HEK293 (cell line): Measurements from ENCODE around the gene GNB2.
A peak's percentile ranks its signal among the peaks of the same experiment; 100 is the strongest.

Source experiments
- CTCF ChIA-PET: fragments of 350-600 bp; formaldehyde crosslinking; extraction: SDS; loops from one replicate; lab custom pipeline; 2021; ENCODE audit warnings: antibody characterized with exemption; lab: Yijun Ruan, JAX
- POLR2A ChIA-PET: fragments of 300-600 bp; formaldehyde crosslinking; extraction: SDS; loops from one replicate; lab custom pipeline; 2020; ENCODE audit warnings: antibody characterized with exemption, inconsistent platforms; lab: Yijun Ruan, JAX
- H3K27ac ChIP-seq: fragments of 200-500 bp; sonication (Bioruptor generic); 2 replicates; pipeline ENCODE4 v1.5.1; 2014; ENCODE audit warnings: low read depth, low read length, control low read depth, inconsistent platforms; ENCODE audit errors: extremely low read depth
- H3K36me3 ChIP-seq, 2 experiments: fragments of 200-500 bp in 1 of 2; sonication (Bioruptor generic) in 1 of 2; 1 replicate in 1 of 2; 2 replicates in 1 of 2; pipeline ENCODE4 v1.5.1; 2014 to 2017; ENCODE audit warnings: inconsistent platforms in 2 of 2, low read length in 2 of 2; ENCODE audit not compliant: control insufficient read depth in 2 of 2, insufficient read depth in 1 of 2
- H3K4me1 ChIP-seq: fragments of 200-500 bp; sonication (Bioruptor generic); 2 replicates; pipeline ENCODE4 v1.5.1; 2014; ENCODE audit warnings: mild to moderate bottlenecking, low read length, inconsistent platforms; ENCODE audit not compliant: control insufficient read depth, insufficient read depth
- H3K4me3 ChIP-seq: 2 replicates; pipeline ENCODE4 v1.5.1; 2011; ENCODE audit warnings: low read depth, mild to moderate bottlenecking, control low read depth, low read length, moderate library complexity
- H3K9me3 ChIP-seq: fragments of 200-500 bp; sonication (Bioruptor generic); 2 replicates; pipeline ENCODE4 v1.5.1; 2014; ENCODE audit warnings: low read depth, low read length, inconsistent platforms; ENCODE audit not compliant: control insufficient read depth, insufficient read depth
- EGR2 ChIP-seq: fragments of 450-650 bp; formaldehyde crosslinking; IDR thresholded peaks from 2 replicates; pipeline ENCODE4 v1.5.1; 2016; ENCODE audit warnings: low read depth, missing biosample characterization, missing genetic modification characterization
- KLF10 ChIP-seq: fragments of 450-650 bp; IDR thresholded peaks from 2 replicates; pipeline ENCODE4 v1.5.1; 2018; ENCODE audit warnings: missing biosample characterization, mild to moderate bottlenecking, missing genetic modification characterization
- KLF9 ChIP-seq: fragments of 450-650 bp; formaldehyde crosslinking; IDR thresholded peaks from 2 replicates; pipeline ENCODE4 v1.5.1; 2016; ENCODE audit warnings: missing biosample characterization, missing genetic modification characterization, low read depth
- ZBTB10 ChIP-seq: fragments of 450-650 bp; formaldehyde crosslinking; IDR thresholded peaks from 2 replicates; pipeline ENCODE4 v1.5.1; 2016; ENCODE audit warnings: missing biosample characterization, missing genetic modification characterization
- ZIC2 ChIP-seq: fragments of 450-650 bp; formaldehyde crosslinking; IDR thresholded peaks from 2 replicates; pipeline ENCODE4 v1.5.1; 2016; ENCODE audit warnings: missing biosample characterization, missing genetic modification characterization
- ZNF416 ChIP-seq: fragments of 450-650 bp; formaldehyde crosslinking; IDR thresholded peaks from 2 replicates; pipeline ENCODE4 v1.5.1; 2016; ENCODE audit warnings: missing biosample characterization, missing genetic modification characterization
- ZNF600 ChIP-seq: fragments of 450-650 bp; formaldehyde crosslinking; IDR thresholded peaks from 2 replicates; pipeline ENCODE4 v1.5.1; 2016; ENCODE audit warnings: missing biosample characterization, missing genetic modification characterization
- TF ChIP-seq, protein P1 (sequence below): fragments of 450-650 bp; formaldehyde crosslinking; IDR thresholded peaks from 2 replicates; pipeline ENCODE4 v1.5.1; 2016; ENCODE audit warnings: missing biosample characterization, missing genetic modification characterization
- TF ChIP-seq, protein P2 (sequence below): fragments of 450-650 bp; formaldehyde crosslinking; IDR thresholded peaks from 2 replicates; pipeline ENCODE4 v1.5.1; 2016; ENCODE audit warnings: missing biosample characterization, missing genetic modification characterization

GNB2 gene

GRCh38 chr7:100682228-100682741, 8.7 kb downstream of the GNB2 start (continued):
- TF ChIP-seq, protein P1, sequence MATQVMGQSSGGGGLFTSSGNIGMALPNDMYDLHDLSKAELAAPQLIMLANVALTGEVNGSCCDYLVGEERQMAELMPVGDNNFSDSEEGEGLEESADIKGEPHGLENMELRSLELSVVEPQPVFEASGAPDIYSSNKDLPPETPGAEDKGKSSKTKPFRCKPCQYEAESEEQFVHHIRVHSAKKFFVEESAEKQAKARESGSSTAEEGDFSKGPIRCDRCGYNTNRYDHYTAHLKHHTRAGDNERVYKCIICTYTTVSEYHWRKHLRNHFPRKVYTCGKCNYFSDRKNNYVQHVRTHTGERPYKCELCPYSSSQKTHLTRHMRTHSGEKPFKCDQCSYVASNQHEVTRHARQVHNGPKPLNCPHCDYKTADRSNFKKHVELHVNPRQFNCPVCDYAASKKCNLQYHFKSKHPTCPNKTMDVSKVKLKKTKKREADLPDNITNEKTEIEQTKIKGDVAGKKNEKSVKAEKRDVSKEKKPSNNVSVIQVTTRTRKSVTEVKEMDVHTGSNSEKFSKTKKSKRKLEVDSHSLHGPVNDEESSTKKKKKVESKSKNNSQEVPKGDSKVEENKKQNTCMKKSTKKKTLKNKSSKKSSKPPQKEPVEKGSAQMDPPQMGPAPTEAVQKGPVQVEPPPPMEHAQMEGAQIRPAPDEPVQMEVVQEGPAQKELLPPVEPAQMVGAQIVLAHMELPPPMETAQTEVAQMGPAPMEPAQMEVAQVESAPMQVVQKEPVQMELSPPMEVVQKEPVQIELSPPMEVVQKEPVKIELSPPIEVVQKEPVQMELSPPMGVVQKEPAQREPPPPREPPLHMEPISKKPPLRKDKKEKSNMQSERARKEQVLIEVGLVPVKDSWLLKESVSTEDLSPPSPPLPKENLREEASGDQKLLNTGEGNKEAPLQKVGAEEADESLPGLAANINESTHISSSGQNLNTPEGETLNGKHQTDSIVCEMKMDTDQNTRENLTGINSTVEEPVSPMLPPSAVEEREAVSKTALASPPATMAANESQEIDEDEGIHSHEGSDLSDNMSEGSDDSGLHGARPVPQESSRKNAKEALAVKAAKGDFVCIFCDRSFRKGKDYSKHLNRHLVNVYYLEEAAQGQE (tag by site-specific recombination) = no peak
- peak; percentile 55 for TF ChIP-seq EGR2
- no peak for TF ChIP-seq ZNF416 (tag by site-specific recombination)
- TF ChIP-seq ZIC2 (tag by site-specific recombination) = peak; percentile 55
- TF ChIP-seq KLF9 = peak; percentile 76
- peak; percentile 38; the same call in 1 of the 2 replicates for TF ChIP-seq ZBTB10 (tag by site-specific recombination)

DNA sequence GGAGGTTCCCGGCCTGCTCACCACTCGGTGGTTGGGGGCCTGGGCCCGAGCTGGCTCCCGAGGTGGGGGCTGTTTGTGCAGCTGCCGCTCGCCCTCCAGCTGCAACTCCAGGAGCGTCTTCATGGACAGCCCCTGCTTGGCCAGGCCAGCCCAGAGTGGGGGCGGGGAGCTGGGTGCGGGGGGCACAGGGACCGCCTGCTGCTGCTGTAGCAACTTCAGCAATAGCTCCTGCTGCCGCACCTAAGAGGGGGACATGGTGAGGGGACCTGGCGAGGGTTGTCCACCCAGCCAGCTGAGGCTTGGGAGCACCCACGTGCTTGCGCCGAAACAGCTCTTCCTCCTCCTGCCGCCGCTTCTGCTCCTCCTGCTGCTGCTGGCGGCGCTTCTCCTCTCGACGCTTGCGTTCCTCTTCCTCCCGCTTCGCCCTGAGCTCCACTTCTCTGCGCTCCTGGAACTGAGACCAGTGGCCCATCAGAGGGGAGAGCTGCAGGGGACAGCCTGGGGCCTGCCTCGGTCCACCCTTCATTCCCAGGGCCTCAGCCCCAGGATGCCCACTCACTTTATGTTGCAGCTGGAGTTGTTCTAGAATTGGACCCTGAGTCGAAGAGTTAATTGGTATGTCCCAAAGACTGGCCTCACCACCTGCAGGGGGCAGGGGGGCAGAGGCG, 9.6 kb downstream of the GNB2 start:
- ChIA-PET POLR2A (interaction anchor here (1.4 kb wide), 1 partner anchor 9 kb away, joined by 5 read pairs; no protein-coding TSS in a partner anchor), CTCF (interaction anchor here (0.6 to 1.4 kb wide), 2 partner anchors 8 to 96 kb away, joined by 3 to 11 read pairs; no protein-coding TSS in a partner anchor)
- H3K4me1 ChIP-seq = peaks cover 6% of the 10 kb centered on the region; the same call in 1 of the 2 replicates
- H3K36me3 ChIP-seq = peaks cover 0 to 90% of the 10 kb centered on the region in 2 experiments; a peak in 2 of 3 replicates
- no peak overlapping the region for H3K27ac ChIP-seq
- H3K4me3 ChIP-seq = no peak overlapping the region
- TF ChIP-seq ZNF600 (tag by site-specific recombination) (peak; percentile 83), KLF10 (tag by site-specific recombination) (no peak)
- TF ChIP-seq, protein P2, sequence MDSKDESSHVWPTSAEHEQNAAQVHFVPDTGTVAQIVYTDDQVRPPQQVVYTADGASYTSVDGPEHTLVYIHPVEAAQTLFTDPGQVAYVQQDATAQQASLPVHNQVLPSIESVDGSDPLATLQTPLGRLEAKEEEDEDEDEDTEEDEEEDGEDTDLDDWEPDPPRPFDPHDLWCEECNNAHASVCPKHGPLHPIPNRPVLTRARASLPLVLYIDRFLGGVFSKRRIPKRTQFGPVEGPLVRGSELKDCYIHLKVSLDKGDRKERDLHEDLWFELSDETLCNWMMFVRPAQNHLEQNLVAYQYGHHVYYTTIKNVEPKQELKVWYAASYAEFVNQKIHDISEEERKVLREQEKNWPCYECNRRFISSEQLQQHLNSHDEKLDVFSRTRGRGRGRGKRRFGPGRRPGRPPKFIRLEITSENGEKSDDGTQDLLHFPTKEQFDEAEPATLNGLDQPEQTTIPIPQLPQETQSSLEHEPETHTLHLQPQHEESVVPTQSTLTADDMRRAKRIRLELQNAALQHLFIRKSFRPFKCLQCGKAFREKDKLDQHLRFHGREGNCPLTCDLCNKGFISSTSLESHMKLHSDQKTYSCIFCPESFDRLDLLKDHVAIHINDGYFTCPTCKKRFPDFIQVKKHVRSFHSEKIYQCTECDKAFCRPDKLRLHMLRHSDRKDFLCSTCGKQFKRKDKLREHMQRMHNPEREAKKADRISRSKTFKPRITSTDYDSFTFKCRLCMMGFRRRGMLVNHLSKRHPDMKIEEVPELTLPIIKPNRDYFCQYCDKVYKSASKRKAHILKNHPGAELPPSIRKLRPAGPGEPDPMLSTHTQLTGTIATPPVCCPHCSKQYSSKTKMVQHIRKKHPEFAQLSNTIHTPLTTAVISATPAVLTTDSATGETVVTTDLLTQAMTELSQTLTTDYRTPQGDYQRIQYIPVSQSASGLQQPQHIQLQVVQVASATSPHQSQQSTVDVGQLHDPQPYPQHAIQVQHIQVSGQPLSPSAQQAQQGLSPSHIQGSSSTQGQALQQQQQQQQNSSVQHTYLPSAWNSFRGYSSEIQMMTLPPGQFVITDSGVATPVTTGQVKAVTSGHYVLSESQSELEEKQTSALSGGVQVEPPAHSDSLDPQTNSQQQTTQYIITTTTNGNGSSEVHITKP = peak; percentile 76; the same call in 1 of the 2 replicates
- H3K9me3 ChIP-seq = no peaks in the 10 kb centered on the region
